GM12891 (cell line): ENCODE data around the gene KLF9.
A peak's percentile ranks its signal among the peaks of the same experiment; 100 is the strongest.

Experiments
- PAX5 ChIP-seq: IDR thresholded peaks from 2 replicates; pipeline ENCODE4 v1.6.1; 2011; ENCODE audit warnings: low read length, moderate library complexity, mild to moderate bottlenecking; ENCODE audit not compliant: insufficient read depth, severe bottlenecking
- POLR2A ChIP-seq: IDR thresholded peaks from 2 replicates; pipeline ENCODE4 v1.6.1; 2011; ENCODE audit warnings: low read depth, low read length, control low read depth
- POLR2AphosphoS5 ChIP-seq: IDR thresholded peaks from 2 replicates; pipeline ENCODE4 v1.6.1; 2011; ENCODE audit warnings: low read depth, low read length, control low read depth
- POU2F2 ChIP-seq: IDR thresholded peaks from 2 replicates; pipeline ENCODE4 v1.6.1; 2011; ENCODE audit warnings: low read depth, mild to moderate bottlenecking, control low read depth, low read length, moderate library complexity
- SPI1 ChIP-seq: IDR thresholded peaks from 2 replicates; pipeline ENCODE4 v1.6.1; 2011; ENCODE audit warnings: low read depth, low read length, control low read depth
- TAF1 ChIP-seq: IDR thresholded peaks from 2 replicates; pipeline ENCODE4 v1.6.1; 2011; ENCODE audit warnings: low read depth, low read length, control low read depth

GRCh38 chr9:70413799-70414775, at the start of gene KLF9:
- no peak for TF ChIP-seq POLR2AphosphoS5
- no peak for TF ChIP-seq POLR2A
- TF ChIP-seq PAX5, result peak; percentile 4
- TF ChIP-seq SPI1, result no peak
- peak; percentile 42; the same call in 1 of the 2 replicates for TF ChIP-seq TAF1
- TF ChIP-seq POU2F2, result no peak
